HG03342 (cell line): ENCODE measurements around the gene GOLGA6L10.
"Not testable (repeated sequence)": the region's sequence is repeated elsewhere in the genome, so short reads cannot be mapped to it uniquely, and the experiment has no call there.

Source experiments
- ATAC-seq: cut with Tn5 transposase; IDR thresholded peaks from one replicate; pipeline ENCODE4 v1.9.1; 2021; ENCODE audit warnings: mild to moderate bottlenecking, moderate library complexity; ENCODE audit not compliant: unreplicated experiment

Gene GOLGA6L10

GRCh38 chr15:82319522-82320278 is 29.6 kb downstream of the GOLGA6L10 start:
- not testable (repeated sequence) for ATAC-seq

DNA sequence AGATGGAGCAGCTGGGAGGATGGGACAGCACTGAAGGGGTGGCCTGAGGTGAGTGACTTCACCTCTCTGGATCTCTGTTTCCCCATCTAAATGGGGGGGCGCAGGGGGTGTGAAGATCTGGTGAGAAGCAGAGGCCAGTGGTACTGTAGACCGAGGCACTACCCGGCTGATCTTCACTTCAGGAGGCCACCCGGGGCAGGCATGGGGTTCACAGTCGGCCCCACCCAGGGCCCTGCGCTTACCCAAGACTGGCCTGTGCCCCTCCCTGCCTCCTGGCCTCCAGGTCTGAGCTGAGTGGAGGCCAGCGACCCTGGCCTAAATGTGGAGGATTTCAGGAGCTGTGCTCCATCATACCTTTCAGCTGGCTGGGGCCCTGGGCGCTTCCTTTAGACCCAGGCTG is 31.0 kb downstream of the GOLGA6L10 start:
- ATAC-seq: not testable (repeated sequence)

- not testable (repeated sequence) for ATAC-seq
These were observed 31.8 kb downstream of the GOLGA6L10 start for GRCh38 chr15:82317516-82317915.

GRCh38 chr15:82317091-82317489 is 32.2 kb downstream of the GOLGA6L10 start:
- no peak for ATAC-seq

DNA sequence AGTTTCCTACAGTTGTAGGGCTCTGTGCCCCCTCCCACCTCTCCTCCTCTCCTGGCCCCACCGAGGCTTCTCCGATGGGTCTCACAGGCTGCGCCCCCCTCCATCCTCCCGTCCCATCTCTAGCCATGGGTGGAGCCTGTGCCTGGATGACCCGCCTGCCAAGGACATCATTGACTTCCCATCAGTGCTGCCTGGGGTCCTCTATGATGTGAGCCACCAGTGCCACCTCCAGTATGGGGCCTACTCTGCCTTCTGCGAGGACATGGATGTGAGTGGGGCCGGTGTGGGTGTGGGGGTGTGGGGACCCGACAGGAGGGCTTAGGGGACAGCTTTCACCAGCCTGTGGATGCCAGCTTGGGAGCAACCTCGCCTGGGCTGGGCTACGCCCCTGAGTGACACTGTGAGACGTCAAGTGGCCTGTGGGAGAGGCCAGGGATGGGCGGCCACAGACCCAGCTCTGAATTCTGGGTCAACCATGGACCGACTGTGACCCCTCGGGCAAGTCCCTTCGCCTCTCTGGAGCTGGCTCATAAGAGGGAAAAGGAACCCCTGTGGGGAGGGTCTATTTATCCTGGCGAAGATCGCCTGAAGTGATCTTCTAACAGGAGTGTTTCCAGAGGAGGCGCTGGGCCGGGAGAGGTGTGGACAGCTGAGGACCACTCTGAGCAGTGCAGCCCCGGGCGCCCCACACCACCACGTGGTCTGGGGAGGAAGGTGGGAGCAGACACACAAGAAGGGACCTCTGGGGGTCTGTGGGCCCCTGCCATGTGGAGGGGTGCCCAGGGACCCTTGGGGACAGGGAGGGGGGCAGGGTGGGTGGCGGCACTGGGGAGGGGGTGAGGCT is 32.8 kb downstream of the GOLGA6L10 start:
- not testable (repeated sequence) for ATAC-seq

DNA sequence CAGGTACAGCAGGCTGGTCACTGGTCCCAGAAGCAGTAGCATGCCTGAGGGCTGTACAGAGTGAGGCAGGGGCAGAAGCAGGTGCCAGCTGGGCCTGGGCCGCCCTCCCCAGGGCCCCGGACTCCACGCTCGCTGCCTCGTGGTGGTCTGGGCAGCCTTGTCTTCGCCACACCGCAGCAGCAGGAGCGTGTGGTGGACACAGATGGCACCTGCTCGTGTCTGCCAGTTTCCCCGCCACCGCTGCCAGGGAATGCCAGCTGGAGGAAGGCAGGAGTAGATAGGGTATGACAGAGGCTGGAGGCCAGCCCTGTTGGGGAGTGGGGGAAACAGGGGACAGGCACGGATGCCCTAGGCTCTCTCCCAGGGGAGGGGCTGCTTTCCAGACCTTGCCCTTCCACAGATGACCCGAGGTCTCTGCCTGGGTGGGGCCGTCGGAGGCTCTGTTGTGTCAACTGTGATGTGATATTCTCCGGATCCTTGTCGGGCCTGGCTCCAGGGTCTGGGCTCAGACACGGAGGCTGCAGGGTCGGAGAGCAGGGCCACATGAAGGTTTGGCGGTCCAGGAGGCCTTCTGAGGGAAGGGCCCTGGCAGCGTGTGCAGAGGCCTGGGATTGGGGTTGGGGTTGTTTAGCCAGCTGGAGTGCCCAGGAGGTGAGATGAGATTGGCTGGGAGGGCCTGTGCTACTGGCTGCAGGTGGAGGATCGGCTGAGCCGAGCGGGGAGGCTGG is 33.6 kb downstream of the GOLGA6L10 start:
- ATAC-seq: no peak

DNA sequence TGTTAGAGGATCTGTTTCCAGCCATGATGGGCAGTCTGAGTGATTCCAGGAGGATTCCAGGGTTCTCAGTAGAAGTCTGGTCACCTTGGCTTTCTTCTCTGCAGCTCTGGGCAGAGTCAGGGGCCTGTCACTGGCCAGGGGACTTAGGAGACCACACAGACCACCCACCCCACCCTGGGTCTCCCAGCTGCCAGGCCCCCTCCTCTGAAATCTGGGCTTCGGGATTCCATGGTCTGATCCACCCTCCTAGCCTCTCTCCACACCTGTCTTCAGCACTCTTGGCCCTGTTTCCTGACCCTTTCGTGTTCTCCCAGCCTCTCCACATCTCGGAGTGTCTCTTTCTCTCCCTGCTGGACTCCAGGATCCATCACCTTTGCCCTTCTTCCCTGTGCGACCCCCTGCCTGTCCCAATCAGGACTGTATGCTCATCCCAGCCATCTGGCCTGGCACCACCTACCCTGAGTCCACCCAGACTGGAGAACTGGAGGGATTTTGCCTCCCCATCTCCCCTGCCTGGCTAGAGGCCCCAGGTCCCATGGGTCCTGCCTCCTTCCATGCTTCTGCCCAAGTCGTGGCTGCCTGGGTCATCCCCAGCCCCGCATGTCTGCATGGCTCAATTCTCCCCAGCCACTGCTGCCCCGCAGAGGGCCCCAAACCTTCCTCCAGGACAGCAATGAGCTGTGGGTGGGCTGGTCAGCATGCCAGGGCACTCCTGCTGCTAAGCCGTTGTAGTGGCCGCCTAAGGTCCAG is 34.3 kb downstream of the GOLGA6L10 start:
- ATAC-seq: no peak

DNA sequence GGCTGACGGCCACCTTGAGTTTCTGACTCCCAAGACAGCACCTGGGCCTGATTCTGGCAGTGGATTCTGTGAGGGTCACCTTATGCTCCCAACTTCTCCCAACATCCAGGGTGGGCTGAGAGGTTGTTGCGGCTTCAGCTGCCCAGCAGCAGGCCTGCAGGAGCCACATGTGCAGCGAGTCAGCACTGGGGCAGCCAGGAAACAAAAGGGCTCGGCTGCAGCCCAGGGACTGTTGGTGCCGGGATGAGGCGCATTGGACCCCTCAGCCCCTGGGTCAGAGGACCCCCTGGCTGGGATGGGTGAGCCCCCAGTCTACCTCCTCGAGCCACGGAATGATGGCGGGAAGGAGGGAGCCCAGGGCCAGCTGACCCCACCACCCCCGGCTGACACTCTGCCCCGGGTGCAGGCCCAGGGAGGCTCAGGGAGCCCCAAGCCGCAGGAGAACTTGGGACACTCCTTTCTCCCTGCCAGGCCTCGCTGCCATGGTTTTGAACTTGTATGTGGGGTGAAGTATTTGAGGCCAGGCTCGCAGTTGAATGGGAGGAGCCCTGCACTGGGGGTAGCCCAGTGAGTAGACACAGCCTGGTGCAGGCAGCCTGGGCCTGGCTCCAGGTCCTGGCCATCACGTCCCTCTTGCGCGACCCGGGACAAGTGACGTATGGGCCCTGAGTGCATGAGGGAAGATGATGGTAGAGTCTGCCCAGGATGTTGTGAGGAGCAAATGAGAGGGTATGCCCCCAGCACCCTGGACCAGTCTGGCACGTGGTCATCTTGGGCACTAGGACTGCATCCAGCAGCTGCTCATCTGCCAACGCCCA is 35.1 kb downstream of the GOLGA6L10 start:
- ATAC-seq: not testable (repeated sequence)

GRCh38 chr15:82313446-82313845 is 35.8 kb downstream of the GOLGA6L10 start:
- ATAC-seq: no peak

DNA sequence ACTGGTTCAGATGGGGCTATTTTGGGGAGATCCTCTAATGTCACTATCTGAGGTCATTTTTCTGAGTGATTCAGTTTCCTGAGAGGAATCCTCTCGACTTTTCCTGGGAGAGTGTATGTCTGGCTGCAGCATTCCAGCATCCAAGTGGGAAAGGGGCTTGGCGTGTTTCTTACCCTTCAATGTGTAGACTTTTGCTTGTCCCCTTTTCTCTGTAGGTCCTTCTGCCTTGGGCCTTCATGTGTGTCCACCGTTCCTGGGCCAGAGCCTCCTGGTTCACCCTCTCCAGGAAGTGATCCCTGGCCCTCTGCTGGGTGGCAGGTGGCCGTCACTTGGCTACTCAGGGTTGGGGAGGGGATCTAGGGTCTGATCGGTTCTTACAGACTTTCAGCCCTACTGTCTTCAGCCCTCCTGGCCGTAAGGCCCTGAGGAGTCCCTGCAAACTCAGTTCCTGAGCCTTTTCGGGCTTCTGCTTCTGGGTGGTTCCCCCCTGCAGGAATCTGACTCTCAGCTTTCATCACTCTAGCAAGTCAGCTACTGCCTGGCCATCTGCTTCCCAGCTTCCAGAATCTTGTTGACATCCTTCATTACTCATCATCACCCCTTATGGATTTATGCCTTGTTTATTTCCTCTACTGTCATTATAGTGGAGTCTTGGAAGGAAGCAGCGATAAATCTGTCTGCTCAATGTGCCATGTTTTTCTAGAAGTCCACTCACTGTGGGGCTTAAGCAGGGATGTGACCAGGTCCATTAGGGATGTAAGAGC is 36.5 kb downstream of the GOLGA6L10 start:
- no peak for ATAC-seq

DNA sequence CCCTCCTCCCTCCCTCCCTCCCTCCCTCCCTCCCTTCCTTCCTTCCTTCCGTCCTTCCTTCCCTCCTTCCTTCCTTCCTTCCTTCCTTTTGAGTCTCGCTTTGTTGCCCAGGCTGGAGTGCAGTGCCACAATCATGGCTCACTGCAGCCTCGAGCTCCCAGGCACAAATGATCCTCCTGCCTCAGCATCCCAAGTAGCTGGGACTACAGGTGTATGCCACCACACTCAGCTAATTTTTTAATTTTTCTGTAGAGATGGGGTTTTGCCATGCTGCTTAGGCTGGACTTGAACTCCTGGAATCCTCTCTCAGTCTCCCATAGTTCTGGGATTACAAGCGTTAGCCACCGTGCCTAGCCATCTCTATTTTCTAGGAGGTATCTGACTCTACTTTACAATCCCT is 38.0 kb downstream of the GOLGA6L10 start:
- ATAC-seq: not testable (repeated sequence)

DNA sequence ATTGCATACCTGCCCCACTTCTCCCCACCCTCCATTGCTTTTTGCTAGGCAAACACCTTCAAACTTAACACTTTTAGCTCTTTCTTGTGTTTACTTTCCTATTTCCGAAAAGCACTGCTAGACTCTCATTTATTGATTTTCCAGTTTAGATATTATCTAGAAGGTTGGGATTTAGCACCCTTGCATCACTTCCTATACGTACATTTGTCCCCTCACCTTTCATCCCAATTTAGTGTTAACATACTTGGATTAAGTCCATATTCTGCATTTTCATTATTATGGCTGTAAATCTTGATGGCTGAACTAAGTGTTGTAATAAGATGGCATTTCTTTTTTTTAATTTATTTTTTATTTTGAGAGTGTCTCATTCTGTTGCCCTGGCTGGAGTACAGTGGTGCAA is 39.5 kb downstream of the GOLGA6L10 start:
- no peak for ATAC-seq

DNA sequence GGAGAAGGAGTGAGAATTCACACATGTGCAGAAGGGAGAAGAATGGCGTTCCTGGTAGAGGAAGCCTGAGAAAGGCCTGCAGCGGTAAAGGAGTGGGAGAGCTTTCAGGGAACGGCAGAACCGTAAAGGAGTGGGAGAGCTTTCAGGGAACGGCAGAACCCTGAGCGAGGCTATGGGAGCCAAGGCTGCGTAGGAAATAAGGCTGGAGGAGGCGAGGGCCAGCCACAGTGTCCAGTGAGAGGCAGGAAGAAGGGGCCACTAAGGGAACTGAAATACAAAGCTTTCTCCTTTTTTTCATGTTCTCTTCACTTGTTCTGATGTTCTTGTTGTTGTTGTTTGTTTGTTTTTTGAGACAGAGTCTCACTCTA is 41.6 kb downstream of the GOLGA6L10 start:
- ATAC-seq: no peak

DNA sequence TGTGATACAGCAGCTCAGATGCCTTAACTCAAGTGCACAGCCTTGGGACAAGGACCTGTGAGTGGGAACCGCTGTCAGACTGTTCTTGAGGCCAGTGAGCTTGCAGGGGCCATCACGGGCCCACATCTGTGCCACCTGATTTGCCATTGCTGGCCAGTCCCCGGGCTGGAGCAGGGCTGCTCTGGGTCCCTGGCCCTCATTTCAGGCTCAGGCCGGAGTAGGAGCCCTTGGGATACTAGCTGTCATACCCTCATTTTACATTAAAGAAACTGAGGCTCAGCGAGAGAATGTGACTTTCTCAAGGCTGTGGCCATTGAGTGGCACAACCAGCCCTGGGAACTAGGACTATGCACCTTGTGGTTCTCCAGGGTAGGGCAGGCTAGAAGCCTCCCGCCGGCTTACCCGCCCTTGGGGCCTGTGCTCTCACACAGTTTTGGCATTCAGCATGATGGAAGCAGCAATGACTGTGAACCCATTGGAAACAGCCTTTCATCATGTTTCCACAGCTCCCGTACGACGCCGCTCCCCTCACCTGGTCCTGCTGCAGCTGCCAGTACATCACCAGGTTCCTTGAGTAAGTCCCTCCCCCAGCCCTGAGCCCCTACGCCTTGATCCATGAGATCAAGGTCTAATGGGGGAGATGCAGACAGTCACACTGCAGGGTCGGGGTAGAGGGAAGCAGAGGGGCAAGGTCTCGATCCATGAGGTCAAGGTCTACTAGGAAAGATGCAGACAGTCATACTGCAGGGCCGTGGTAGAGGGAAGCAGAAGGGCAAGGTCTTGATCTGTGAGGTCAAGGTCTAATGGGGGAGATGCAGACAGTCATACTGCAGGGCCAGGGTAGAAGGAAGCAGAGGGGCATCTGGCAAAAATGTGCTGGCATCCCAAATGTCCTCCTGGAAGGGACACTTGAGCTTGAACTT is 42.2 kb downstream of the GOLGA6L10 start:
- no peak for ATAC-seq

GRCh38 chr15:82305621-82306048 is 43.6 kb downstream of the GOLGA6L10 start:
- no peak for ATAC-seq

DNA sequence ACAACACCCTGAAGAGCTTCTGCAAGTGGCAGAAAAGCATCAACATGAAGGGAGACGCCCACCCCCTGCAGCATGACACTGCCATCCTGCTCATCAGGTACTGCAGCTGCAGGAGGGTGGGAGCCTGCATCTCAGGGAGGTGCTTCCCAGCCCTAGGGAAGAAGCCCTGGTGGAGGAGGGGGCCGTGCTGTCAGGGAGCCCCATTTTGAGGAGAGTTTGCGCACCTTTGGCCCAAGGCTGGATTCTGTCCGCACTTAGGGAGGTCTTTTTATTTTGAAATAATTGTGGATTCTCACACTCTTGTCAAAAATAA is 44.5 kb downstream of the GOLGA6L10 start:
- ATAC-seq: no peak

GRCh38 chr15:82303956-82304777 is 45.1 kb downstream of the GOLGA6L10 start:
- no peak for ATAC-seq
